Lung (tissue), 12 donors: ENCODE measurements around the gene SLC28A1. TPM values are rescaled to one million over a fixed set of nuclear protein-coding genes. Genes with fewer than 3 reads are reported as not detected.

Experiments
- ATAC-seq: fragments of 200-7000 bp; cut with Tn5 transposase; one replicate; pipeline ENCODE4 v1.9.1; 2020; ENCODE audit warnings: moderate number of reproducible peaks; ENCODE audit not compliant: insufficient read depth, low FRiP score
- DNase-seq, 3 donors: peaks; one replicate each; pipeline ENCODE4 v3.0.0-alpha.2; 2013 to 2017
- H3K27ac ChIP-seq, 2 donors: one replicate each; pipeline ENCODE4 v1.5.1; 2013; ENCODE audit warnings: mild to moderate bottlenecking in 2 of 2, moderate library complexity in 2 of 2, control low read depth in 1 of 2, inconsistent platforms in 1 of 2, low read depth in 1 of 2, low read length in 1 of 2
- H3K27me3 ChIP-seq, 3 donors: one replicate each; pipeline ENCODE4 v1.5.1; 2013; ENCODE audit warnings: low read length in 2 of 3; ENCODE audit not compliant: control insufficient read depth in 3 of 3, insufficient read depth in 3 of 3
- H3K36me3 ChIP-seq, 4 donors: one replicate each; pipeline ENCODE4 v1.5.1; 2013; ENCODE audit warnings: low read length in 4 of 4, mild to moderate bottlenecking in 1 of 4, moderate library complexity in 1 of 4; ENCODE audit not compliant: control insufficient read depth in 4 of 4, insufficient read depth in 4 of 4
- H3K4me1 ChIP-seq, 5 donors: one replicate each; pipeline ENCODE4 v1.5.1; 2013; ENCODE audit warnings: low read length in 5 of 5, mild to moderate bottlenecking in 2 of 5, moderate library complexity in 1 of 5; ENCODE audit not compliant: control insufficient read depth in 5 of 5, insufficient read depth in 5 of 5
- H3K4me3 ChIP-seq: one replicate; pipeline ENCODE4 v1.5.1; 2013; ENCODE audit warnings: mild to moderate bottlenecking, control low read depth, moderate library complexity
- H3K9ac ChIP-seq, 2 donors: one replicate each; pipeline ENCODE4 v1.5.1; 2013; ENCODE audit warnings: low read length in 2 of 2, control low read depth in 1 of 2; ENCODE audit not compliant: insufficient read depth in 1 of 2
- H3K9me3 ChIP-seq, 4 donors: one replicate each; pipeline ENCODE4 v1.5.1; 2013; ENCODE audit warnings: low read length in 3 of 4, mild to moderate bottlenecking in 1 of 4, moderate library complexity in 1 of 4; ENCODE audit not compliant: control insufficient read depth in 4 of 4, insufficient read depth in 3 of 4
- CTCF ChIP-seq: IDR thresholded peaks from 2 replicates; pipeline ENCODE4 v1.5.1; 2012; ENCODE audit warnings: mild to moderate bottlenecking; ENCODE audit errors: control extremely low read depth, extremely low read depth
- WGBS, 2 donors: extraction: QIAGEN DNeasy Blood & Tissue Kit; methylation state at CpG; one replicate each; pipeline ENCODE4 v1.1.7; 2013; 5-methylcytosine and 5-hydroxymethylcytosine counted together
- polyA plus RNA-seq, 2 donors: library from polyadenylated mRNA; stranded (reverse); fragments of 200-250 nt; gene quantifications; one replicate each; pipeline ENCODE4 v1.2.1, GENCODE V29; 2013
- total RNA-seq, 2 donors: library from RNA; depleted of rRNA in 1 of 2; stranded (reverse); fragments of >200 nt in 1 of 2; gene quantifications; one replicate each; pipeline ENCODE4 v1.2.1, GENCODE V29; 2014 to 2021
- donor health status: control.
- donor health status: control.
- donor health status: Bipolar disorder and iron deficiency.
- donor health status: healthy.
- donor health status: DM: yes; HTN: yes; CAD: no.

SLC28A1 gene
- total and polyA plus RNA-seq, 4 donors, result 0.06 TPM; not detected in 3

DNA sequence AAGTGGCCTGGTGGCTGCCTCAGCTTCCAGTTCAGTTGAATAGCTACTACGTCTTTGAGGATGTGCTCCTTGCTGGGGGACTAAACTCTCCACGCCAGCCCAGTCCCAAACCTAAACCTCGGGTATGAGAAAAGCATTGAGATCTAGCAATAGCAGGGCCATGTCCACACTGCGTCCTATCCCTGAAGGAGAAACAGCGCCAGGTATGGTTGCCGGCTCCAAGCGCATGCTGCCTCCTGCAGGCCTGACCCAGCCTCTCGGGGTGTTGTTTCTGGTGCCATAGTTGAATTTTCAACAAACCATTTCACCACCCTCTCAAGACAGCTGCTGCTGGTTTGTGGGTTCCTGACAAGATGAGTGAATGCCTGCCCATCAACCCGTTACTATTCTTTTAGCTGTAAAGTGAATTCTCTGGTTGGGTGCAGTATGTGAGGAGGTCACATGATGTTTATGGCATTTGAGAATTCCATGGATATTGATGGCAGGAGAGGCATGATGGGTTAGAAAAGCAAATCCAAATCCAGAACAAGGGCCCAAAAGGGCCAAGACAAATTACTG is 13.0 kb upstream of the SLC28A1 start:
- Histone ChIP-seq H3K9me3 (no peaks in the 10 kb centered on the region), H3K27me3 (no peaks in the 10 kb centered on the region), H3K4me3 (no peak overlapping the region), H3K27ac (no peak overlapping the region), H3K9ac (no peak overlapping the region), H3K36me3 (peaks cover 0 to 7% (median 3%) of the 10 kb centered on the region in 4 donors), H3K4me1 (peaks cover 0 to 3% (median 0%) of the 10 kb centered on the region in 5 donors)
- DNase-seq (no peak), ATAC-seq (no peak)
- TF ChIP-seq CTCF, result no peak
- 93 to 95% methylated on average over 9 of the region's 9 CpGs for WGBS, 2 donors

GRCh38 chr15:84872009-84872910 is 12.2 kb upstream of the SLC28A1 start:
- no peak overlapping the region for H3K27ac ChIP-seq
- H3K4me3 ChIP-seq, result no peak overlapping the region
- no peaks in the 10 kb centered on the region for H3K27me3 ChIP-seq
- H3K9me3 ChIP-seq, result no peaks in the 10 kb centered on the region
- ATAC-seq (no peak), DNase-seq (no peak)
- peaks cover 0 to 3% (median 0%) of the 10 kb centered on the region in 5 donors for H3K4me1 ChIP-seq
- no peak for TF ChIP-seq CTCF
- H3K9ac ChIP-seq, result no peak overlapping the region
- H3K36me3 ChIP-seq, result peaks cover 0 to 7% (median 1%) of the 10 kb centered on the region in 4 donors
- WGBS, 2 donors, result 93 to 95% methylated on average over 17 of the region's 17 CpGs

DNA sequence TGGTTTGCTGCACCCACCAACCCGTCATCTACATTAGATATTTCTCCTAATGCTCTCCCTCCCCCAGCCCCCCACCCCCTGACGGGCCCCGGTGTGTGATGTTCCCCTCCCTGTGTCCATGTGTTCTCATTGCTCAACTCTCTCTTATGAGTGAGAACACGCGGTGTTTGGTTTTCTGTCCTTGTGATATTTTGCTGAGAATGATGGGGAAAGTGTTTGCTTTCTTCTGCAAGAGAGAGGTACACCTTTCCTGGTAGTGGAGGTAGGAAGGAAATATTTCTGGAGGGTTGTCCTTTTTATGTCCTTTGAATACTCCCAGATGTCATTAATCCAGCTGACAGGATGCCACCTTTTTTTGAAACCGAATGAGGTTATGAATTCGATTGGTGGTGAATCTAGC is 10.5 kb upstream of the SLC28A1 start:
- no peak for TF ChIP-seq CTCF

More for the DNA sequence above, 10.5 kb upstream of the SLC28A1 start:
- no peaks in the 10 kb centered on the region for H3K9me3 ChIP-seq
- no peak overlapping the region for H3K4me3 ChIP-seq
- ATAC-seq, result no peak
- peaks cover 0 to 3% (median 0%) of the 10 kb centered on the region in 5 donors for H3K4me1 ChIP-seq
- no peaks in the 10 kb centered on the region for H3K27me3 ChIP-seq
- H3K27ac ChIP-seq, result no peak overlapping the region
- WGBS, 2 donors, result 34 to 43% methylated on average over 7 of the region's 7 CpGs
- no peak overlapping the region for H3K9ac ChIP-seq
- no peak for DNase-seq
- no peaks in the 10 kb centered on the region for H3K36me3 ChIP-seq
